NCI-H2107 treated with DMSO at 0.1 percent for 48 hours (cell line): ENCODE data around the gene KMT5C.

Source experiments
- DNase-seq: peaks from one replicate; lab custom pipeline; 2025; ENCODE audit not compliant: unreplicated experiment; lab: John Stamatoyannopoulos, UW

KMT5C gene

DNA sequence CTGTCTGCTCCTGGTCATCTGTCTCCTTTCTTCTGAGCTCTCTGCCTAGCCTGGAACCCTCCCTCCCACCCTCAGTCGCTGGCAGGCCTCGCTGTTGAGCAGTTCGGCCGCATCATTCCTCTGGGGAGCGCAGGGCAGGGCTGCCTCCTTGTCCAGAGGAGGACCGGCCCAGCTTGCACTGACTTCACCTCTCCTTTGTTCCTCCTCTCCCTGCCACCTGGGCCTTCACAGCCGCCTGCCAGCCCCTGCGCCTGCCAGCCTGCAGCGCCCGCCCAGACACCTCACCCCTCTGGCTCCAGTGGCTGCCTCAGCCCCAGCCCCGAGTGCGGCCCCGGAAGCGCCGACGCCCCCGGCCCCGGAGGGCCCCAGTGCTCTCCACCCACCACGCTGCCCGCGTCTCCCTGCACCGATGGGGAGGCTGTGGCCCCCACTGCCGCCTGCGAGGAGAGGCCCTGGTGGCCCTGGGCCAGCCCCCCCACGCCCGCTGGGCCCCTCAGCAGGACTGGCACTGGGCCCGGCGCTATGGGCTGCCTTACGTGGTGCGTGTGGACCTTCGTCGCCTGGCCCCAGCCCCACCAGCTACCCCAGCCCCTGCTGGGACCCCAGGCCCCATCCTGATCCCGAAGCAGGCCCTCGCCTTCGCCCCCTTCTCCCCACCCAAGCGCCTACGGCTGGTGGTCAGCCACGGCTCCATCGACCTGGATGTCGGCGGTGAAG, 7.2 kb downstream of the KMT5C start:
- DNase-seq, result no peak

- no peak for DNase-seq
These were observed 7.8 kb downstream of the KMT5C start for GRCh38 chr19:55347442-55348009.

DNA sequence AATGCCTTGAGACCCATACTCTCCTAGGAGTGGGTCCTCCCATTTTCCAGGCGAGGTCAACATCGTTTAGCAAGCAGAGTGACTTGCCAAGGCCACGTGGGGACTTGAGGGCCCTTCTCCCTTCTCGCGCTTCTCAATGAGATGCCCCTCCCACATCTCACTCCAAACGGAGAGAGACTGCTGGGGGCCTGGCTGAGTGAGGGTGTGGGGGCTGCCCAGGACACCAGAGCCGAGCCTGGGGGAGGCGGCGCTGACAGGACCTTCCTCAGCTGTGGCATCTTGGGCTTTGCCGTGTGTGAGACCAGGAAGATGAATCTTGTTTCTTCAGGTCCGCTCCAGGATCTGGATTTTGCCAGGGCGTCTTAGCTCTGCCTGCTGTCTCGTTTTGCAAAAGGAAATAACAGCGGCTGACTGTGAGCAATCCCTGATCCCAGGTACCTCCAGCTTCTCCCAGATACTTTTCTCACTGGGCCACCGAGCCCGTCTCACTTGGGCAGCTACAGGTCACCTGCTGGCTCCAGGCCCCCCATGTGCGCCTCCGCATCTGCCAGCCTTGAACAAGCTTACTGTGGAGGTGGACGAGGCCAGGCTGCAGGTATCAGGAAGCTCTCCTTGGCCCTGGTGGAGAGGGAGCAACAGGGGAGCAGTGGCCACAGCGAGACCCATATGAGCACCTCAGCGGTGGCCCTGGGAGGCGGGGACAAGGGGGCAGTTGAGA, 8.8 kb downstream of the KMT5C start:
- no peak for DNase-seq

- DNase-seq, result no peak
These were observed 11.1 kb downstream of the KMT5C start for GRCh38 chr19:55350620-55351315.

DNA sequence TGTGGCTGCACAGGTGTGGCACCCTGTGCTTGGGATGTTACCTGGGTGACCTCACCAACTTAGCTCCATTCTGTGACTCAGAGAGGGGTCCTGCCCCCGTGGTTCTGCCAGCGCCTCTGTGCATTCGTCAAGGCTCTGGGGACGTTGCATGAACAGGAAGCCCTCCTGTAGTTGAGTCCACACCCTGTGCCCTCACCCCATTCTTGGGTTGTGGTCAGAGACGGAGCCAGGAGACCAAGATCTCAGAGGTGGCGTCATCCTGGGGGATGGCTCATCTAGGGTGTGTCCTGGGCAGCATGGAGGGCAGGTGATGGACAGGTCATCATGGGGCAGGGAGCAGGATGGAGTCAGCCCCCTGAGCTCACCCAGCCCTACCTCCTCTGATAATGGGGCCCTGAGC, 12.4 kb downstream of the KMT5C start:
- DNase-seq, result no peak

- DNase-seq, result no peak
These were observed 13.0 kb downstream of the KMT5C start for GRCh38 chr19:55352549-55353145.

DNA sequence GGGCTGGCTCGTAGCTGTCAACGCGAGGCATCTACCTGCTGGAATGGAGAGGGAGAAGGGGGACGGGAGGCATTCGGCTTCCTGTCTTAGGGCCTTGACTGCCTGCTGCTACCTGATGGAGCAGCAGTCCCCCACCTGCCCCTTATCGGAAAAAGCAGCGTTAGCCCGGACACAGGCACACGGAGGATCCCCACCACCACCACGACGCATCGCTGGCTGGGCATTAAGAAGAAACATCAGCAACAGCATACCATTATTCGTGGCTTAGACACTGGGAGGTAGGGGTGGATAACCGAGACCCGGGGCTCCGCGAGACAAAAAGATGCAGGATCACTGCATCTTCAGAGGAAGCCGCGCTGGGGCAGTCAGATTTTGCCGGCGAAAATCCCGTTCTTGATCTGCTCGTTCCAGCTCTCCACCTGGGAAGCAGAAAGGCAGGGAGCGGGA, 13.7 kb downstream of the KMT5C start:
- DNase-seq, result no peak

- DNase-seq, result no peak
These were observed 14.4 kb downstream of the KMT5C start for GRCh38 chr19:55353803-55354697.

DNA sequence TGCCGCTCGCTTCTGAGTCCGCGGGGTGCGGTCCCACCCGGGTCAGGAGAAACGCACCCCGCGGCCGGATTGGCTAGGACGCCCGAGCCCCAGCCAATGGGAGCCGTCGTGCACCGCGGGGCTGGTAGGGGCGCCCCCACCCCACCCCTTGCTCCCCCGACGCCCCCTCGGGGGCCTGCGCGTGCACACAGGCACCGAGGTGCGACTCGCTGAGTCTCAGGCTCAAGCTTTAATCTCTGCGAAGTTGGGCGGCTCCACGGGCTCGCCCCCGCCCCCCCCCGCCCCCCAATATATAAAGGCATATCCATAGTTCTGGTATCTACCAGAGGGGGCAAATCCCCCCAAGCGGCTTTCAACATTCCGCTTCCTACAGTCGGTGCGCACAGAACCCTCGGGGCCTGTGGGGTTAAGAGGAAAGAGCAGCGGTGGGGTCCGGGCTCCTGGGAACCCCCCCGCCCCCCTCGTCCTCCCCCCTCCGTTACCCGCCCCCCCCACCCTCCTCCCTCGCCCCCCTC, 15.1 kb downstream of the KMT5C start, which contains the start of gene COX6B2:
Gene COX6B2 (minus strand): TSS at position 22 of the 515 bp plus-strand sequence. CDS start 198 bp downstream, outside the sequence.
- no peak for DNase-seq

- no peak for DNase-seq
These were observed 15.6 kb downstream of the KMT5C start for GRCh38 chr19:55355213-55355821.

GRCh38 chr19:55358493-55358892, 18.8 kb downstream of the KMT5C start:
- DNase-seq, result no peak

DNA sequence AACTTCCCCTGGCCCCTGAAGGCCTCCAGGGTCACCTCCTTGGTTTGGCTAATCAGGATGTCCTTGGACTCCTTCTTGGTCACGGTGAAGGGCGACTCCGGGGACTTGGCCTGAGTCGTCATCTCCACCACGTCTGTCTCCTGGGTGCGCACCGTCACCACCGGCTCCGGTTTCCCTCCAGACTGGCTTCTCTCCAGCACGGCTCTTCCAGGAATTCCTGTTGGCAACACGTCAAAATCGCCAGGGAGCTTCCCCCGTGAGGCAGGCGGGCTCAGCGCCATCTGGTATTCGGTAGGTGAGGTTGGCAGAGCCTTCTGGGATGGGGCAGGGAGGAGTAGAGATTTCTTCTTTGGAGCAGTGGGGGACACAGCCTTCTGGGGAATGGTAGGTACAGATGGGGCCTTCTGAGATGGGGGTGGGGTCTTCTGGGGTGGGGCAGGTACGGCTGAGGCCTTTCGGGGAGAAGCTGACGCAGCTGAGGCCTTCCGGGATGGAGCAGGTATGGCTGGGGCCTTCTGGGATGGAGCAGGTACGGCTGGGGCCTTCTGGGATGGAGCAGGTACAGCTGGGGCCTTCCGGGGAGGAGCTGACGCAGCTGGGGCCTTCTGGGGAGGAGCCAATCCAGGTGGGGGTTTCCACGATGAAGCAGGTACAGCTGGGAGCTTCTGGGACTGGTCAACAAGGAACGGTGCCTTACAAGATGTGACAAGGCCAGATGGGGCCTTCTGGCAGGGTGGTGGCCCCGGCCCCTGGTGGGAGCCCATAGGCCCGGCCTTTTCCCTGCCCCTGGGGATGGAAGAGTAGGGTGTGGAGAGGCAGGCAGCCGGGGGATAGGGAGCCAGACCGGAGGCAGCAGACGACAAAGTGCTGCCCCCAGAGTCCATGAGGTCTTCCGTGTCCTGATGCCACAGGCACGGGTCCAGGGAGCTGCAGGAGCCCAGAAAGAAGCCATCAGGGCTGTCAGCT, 19.6 kb downstream of the KMT5C start:
- peak; percentile 16 for DNase-seq

- no peak for DNase-seq
These were observed 21.2 kb downstream of the KMT5C start for GRCh38 chr19:55360902-55361301.

GRCh38 chr19:55362174-55362989, 22.7 kb downstream of the KMT5C start:
- no peak for DNase-seq

- DNase-seq, result no peak
These were observed 23.5 kb downstream of the KMT5C start, which contains the start of gene GARIN5B for GRCh38 chr19:55362990-55363716. Gene GARIN5B (minus strand): TSS chr19:55363260. CDS start chr19:55363066, 194 bp downstream.

DNA sequence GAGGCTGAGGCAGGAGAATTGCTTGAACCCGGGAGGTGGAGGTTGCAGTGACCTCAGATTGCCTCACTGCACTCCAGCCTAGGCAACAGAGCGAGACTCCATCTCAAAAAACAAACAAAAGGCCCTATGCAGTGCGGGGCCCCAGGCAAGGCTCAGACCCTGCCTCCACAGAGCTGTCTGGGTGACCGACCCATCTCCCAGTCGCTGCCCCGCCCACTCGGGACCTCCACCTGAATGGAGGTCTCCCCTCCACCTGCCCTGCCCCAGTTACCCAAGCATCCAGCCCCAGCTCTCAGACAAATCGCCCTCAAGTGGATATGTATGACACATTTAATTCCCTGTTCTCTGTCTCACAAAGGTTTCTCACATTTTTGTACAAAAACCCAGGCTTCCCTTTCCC, 25.6 kb downstream of the KMT5C start:
- no peak for DNase-seq

GRCh38 chr19:55365964-55366363, 26.3 kb downstream of the KMT5C start:
- no peak for DNase-seq
